ENCODE data around the gene PGGHG. TPM values are rescaled to one million over a fixed set of nuclear protein-coding genes. Genes with fewer than 3 reads are reported as not detected.

The PGGHG gene
- total RNA-seq, 2 donors from 2014 or later = 10.8 to 15.8 TPM

DNA sequence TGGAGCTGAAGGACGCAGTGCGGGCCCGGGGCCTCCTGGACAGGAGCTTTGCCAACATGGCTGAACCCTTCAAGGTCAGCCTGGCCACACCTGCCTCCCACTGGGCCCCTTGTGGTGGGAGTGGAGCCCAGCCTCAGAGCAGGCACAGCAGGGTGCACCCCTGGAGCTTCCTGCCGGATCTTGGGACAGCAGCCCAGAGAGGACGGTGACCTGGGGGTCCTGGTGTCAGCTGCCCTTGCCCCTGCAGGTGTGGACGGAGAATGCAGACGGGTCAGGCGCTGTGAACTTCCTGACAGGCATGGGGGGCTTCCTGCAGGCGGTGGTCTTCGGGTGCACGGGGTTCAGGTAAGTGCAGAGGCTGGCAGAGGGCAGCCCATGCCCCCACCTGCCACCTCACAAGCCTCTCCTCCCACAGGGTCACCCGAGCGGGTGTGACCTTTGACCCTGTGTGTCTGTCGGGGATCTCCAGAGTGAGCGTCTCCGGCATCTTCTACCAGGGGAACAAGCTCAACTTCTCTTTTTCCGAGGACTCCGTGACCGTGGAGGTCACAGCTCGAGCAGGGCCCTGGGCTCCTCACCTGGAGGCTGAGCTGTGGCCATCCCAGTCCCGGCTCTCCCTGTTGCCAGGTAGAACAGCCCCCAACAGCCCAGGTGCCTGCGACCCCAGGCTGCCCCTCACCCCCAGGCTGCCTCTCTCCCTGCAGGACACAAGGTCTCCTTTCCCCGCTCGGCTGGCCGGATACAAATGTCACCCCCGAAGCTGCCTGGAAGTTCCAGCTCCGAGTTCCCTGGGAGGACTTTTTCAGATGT lies 5.1 kb downstream of the PGGHG start:
- DNase-seq (peak; percentile 20), ATAC-seq (no peak)
- intact Hi-C loops (cut with DNase I) = loop anchor here in 1 of 2 donors (10.0 kb wide), 1 partner anchor 59 kb away; the partner anchor contains the start of genes PSMD13 and SIRT3

DNA sequence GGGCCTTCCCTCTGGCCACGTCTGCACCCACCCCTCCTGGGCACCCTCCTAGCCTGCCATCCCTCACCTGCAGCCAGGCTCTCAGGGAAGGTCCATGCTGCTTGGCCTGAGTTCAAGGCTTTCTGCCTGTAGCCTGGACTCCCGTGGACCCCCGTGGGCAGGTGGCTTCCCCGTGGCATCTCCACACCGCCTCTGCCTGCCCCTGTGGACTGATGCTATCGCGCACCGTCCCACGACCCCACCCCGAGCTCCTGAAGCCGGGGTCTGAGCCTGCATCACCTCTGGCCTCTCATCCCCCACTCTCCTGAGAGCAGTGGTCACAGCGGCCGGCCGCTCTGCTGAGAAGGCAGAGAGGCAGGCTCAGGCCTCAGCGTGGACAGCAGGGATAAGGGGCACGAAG lies 5.9 kb downstream of the PGGHG start:
- no peak for ATAC-seq
- intact Hi-C loops (cut with DNase I) = loop anchor here in 1 of 2 donors (10.0 kb wide), 1 partner anchor 60 kb away; the partner anchor contains the start of genes PSMD13 and SIRT3
- peak; percentile 19 for DNase-seq

DNA sequence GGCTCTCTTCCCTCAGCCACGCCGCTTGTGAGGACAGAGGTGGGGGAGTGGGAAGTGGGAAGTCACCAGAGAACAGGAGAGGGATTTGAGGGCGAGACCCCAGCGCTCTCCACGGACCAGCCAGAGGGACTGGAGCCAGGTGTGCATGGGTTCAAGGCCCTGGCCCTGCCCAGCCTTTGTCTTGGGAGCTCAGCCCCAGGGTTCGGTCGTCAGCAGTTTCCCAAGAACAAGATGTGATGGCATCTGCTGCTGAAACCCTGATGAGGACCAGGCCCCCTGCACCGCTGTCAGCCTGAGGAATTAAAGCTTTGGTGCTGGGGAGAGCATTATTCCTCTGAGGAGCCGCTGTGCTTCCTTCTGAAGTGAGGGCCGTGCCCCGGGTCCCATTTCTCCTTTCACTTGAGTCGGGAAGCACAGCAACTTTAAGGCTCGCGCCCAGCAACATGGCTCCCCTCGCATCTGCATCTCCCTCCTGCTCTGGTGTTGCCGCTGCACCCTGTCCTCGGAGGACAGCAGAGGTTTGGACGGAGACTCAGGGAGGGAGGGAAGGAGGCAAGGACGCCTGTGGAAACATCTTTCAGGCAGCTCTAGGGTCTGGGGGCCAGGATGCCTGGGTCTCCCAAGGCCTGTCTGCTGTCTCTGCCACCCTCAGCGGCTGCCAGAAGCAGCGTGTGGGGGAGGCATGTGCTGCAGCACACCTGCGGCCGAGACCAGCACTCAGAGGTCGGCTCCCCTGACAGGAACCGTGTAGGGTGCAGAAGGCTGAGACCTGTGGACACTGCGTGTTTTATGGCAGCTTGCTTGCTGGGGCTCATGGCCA lies 6.6 kb downstream of the PGGHG start:
- ATAC-seq (no peak), DNase-seq (peak; percentile 17)
- intact Hi-C loops (cut with DNase I) = loop anchor here in 1 of 2 donors (10.0 kb wide), 1 partner anchor 61 kb away; the partner anchor contains the start of genes PSMD13 and SIRT3

DNA sequence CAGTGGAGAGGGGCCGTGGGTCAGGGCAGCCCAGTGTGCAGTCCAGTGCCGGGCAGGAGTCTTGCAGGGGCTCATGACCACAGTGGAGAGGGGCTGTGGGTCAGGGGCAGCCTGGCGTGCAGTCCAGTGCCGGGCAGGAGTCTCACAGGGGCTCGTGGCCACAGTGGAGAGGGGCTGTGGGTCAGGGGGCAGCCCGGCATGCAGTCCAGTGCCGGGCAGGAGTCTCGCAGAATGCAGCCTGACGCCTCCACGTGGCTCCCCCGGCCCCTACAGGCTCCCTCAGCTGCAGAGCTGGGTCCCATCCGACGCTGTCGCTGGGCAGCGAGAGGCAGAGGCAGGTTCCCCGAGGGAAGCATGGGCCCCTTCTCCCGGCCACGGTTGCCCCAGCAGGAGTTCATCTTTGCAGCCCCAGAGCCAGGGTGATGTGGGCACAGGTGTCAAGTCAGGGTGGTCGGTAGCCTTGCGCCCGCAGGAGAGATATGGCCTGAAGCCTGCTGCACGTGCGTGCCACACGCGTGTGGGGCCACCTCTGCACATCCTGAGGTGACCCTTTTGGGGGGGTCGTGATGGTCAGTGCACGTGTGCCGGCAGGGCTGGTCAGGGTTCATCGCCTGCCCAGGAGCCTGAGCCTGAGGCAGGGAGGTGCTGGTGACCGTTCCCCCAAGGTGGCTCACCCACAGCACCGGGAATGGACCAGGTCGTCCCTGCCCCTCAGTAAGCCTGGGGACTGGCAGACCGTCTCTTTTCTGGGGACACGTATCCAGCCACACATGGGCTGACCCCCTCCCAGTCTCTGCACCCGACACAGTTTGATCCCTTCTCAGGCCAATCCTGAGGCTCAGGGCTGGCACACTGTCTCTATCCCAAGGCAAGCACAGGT lies 7.5 kb downstream of the PGGHG start:
- intact Hi-C loops (cut with DNase I) = loop anchor here in 1 of 2 donors (10.0 kb wide), 1 partner anchor 62 kb away; the partner anchor contains the start of genes PSMD13 and SIRT3
- DNase-seq = peak; percentile 23
- ATAC-seq = no peak

GRCh38 chr11:297051-297585 lies 8.2 kb downstream of the PGGHG start:
- intact Hi-C loops (cut with DNase I) = loop anchor here in 1 of 2 donors (10.0 kb wide), 1 partner anchor 62 kb away; the partner anchor contains the start of genes PSMD13 and SIRT3
- ATAC-seq = no peak

DNA sequence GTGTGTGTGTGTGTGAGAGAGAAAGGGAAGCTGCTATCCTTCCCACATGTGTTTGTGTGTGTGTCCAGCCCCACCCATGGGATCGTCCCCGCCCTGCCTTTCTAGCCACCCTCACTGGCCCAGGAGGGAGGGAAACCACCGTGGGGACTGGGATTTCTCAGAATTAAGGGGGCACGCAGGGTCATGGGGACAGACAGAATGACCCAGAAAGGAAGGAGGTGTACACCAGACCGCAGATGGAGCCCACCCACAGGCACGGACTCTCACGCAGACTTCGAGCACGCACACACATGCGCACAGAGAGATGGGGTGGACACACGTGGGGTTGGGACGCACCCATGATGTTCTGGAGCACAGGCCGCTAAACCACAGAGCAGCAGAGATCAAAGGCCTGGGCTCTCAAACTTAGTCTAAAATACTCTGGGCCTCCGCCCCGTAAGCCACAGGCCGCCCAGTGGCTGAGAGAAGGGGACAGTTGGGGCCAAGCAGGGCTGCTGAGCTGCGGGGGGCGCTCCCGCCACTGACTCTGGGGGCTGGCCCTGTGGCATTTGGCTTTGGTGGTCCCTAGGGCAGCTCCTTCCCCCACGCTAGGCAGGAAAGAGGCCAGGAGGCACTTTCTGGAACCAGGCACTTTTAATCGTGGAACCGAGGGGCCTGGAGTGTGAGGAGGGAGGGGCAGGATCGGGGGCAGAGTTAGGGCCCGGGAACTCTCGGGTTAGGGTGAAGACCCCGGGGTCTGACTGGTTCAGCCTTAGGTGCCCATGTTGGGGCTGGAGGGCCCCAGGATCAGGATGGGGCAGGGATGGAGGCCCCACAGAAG lies 8.9 kb downstream of the PGGHG start:
- intact Hi-C loops (cut with DNase I) = loop anchor here in 1 of 2 donors (10.0 kb wide), 1 partner anchor 63 kb away; the partner anchor contains the start of genes PSMD13 and SIRT3
- no peak for DNase-seq
- ATAC-seq = peak in 1 of 2 donors; percentile 9

More at GRCh38 chr11:297051-297585, 8.2 kb downstream of the PGGHG start:
- DNase-seq = peak; percentile 20

DNA sequence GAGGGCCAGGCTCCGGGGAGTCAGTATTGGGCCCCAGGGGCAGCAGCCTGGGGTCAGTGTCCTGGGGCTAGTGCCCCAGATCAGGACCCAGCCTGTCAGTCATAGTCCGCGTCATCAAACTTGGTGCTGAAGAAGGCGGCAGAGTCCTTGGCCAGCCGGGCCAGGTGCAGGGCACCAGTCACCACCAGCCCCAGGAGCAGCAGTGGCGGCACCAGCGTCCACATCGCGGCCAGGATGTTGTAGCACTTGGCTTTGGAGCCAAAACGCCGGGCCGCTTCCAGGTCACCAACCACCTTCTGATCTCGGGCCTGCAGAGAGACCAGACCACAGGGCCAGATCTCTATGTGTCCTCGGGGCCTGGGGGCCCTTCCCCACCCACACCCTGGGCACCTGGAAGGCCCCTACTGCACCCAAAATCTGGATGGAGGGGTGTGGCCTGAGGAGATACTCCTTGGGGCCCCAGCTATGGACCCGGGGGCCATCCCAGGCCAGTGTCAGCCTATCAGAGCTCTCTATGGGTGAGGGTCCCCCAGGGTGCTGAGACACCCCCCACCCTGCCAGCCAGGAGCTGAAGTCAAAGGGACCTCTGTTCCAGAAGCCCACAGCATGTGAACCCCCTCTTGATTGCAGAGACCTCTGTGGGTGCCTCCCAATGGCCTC lies 9.6 kb downstream of the PGGHG start:
- intact Hi-C loops (cut with DNase I) = loop anchor here in 1 of 2 donors (10.0 kb wide), 1 partner anchor 64 kb away; the partner anchor contains the start of genes PSMD13 and SIRT3

DNA sequence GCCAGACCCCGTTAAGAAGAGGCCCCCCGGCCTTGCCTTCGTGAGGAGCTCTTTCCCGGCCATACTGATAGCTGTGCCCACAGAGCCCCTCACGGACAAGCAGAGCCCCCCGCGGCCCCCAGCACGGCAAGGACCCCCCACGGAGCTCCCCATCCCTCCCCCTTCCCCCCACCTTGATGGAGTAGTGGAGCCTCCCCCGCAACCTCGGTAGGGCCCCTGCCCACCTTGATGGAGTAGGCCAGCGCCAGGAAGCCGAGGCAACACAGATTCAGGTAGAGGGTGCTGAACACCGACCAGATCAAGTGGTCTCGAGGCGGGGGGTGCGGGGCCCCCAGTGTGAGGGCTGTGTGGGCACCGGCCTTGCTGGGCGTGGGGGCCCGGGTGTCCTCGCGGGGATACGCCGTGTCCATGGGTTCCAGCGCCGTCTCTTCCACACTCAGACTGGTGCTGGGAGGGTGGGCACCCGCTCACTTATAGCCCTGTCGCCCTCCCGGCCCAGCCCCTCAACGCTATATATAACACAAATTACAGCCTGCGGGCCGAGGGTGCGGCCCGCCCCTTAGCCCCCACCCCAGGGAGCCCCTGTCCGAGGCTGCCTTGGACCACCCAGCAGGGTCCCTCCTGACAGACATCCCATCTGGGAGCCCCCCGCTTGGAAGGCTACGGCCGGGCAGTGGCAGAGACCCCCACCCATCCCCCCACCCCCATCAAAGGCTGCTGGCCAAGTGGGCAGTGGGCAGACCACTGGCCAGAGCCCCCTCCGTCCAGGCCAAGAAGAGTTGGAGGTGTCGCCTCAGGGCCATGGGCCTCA lies 10.4 kb downstream of the PGGHG start, which contains the start of gene IFITM5:
IFITM5 (minus strand) TSS at position 446 of the 811 bp plus-strand sequence; CDS start at position 410, 36 bp downstream.
- DNase-seq = peak; percentile 19
- intact Hi-C loops (cut with DNase I) = loop anchor here in 1 of 2 donors (10.0 kb wide), 1 partner anchor 64 kb away; the partner anchor contains the start of genes PSMD13 and SIRT3
- no peak for ATAC-seq

More for the DNA sequence above, 9.6 kb downstream of the PGGHG start:
- DNase-seq = peak; percentile 22
- ATAC-seq = peak in 1 of 2 donors; percentile 3

DNA sequence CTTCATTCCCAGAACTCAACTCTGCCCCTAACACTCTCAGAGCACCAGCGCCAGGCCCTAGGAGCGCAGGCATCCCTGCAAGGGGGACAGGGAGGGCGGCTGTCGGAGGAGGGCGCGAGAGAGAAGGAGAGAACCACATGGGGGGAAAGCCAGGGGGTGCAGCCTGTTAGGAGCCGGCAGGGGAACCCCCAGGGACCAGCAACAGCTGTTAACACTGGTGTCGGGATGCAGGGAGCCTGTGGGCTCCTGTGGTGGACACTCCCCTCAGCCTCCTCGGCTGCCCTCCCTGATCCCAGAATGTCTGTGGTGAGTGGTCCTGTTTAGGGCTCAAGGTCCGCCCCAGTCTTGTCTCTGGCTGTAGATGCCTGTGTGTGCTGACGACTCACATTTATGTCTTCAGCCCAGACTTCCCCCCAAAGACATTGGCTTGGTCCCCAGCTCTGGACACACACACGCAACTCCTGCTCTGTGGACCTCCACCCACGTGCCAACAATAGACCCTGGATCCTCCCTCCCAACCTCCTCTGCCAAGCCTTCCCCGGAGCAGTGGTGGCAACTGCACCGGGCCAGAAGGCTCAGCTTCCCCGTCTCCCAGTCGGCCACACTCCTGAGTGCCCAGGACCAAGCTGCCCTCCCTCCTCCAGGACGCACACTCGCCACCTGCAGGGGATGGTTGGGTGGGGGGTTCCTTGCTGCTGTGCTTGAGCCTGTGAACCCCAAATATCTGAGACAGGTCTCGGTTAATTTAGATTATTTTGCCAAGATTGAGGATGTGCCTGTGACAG lies 11.2 kb downstream of the PGGHG start:
- intact Hi-C loops (cut with DNase I) = loop anchor here (5.0 to 10.0 kb wide), 3 partner anchors 62 to 155 kb away; partner anchors contain the start of genes PSMD13 (in 1 of the 2), PTDSS2 (in 1 of the 2) and SIRT3 (in 1 of the 2)
- no peak for ATAC-seq
- peak; percentile 37 for DNase-seq

DNA sequence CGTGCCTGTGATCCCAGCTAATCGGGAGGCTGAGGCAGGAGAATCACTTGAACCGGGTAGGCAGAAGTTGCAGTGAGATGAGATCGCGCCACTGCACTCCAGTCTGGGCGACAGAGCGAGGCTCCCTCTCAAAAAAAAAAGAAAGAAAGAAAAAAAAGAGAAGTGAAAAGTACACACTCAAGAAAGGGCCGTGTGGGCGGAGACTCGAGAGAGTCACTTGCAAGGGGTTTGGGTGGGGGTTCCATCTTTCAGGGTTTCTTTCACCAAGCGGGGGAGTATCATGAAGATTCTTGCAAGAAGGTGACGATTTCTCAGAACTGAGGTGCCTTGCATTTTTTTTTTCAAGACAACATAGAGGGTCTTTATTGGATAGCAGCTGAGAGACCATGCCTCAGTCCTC lies 14.4 kb downstream of the PGGHG start:
- DNase-seq = no peak
- ATAC-seq = no peak
- intact Hi-C loops (cut with DNase I) = loop anchor here in 1 of 2 donors (5.0 to 10.0 kb wide), 2 partner anchors 59 to 151 kb away; partner anchors contain the start of gene PTDSS2

DNA sequence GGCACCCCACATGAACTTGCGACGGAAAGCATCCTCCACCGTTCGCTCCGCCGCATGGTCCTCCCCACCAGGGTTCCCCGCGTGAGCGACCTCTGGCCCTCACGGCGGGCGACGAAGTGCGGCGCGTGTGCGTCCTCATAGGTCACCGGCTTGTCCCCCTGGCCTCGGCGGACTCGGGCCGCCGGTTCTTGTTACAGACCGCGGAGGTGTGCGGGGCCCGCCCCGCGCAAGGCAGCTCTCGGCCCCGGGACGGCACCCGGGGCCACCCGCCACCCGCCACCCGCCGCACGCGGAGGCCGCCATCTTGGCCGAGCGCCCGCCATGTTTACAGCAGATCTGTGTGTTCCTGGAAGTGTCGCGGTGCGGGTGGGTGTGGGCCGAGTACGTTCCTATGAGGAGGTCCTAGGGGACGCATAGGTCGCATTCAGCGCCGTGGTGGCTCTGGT lies 15.2 kb downstream of the PGGHG start:
- no peak for ATAC-seq
- intact Hi-C loops (cut with DNase I) = loop anchor here in 1 of 2 donors (5.0 to 10.0 kb wide), 2 partner anchors 58 to 151 kb away; partner anchors contain the start of gene PTDSS2
- DNase-seq = no peak

DNA sequence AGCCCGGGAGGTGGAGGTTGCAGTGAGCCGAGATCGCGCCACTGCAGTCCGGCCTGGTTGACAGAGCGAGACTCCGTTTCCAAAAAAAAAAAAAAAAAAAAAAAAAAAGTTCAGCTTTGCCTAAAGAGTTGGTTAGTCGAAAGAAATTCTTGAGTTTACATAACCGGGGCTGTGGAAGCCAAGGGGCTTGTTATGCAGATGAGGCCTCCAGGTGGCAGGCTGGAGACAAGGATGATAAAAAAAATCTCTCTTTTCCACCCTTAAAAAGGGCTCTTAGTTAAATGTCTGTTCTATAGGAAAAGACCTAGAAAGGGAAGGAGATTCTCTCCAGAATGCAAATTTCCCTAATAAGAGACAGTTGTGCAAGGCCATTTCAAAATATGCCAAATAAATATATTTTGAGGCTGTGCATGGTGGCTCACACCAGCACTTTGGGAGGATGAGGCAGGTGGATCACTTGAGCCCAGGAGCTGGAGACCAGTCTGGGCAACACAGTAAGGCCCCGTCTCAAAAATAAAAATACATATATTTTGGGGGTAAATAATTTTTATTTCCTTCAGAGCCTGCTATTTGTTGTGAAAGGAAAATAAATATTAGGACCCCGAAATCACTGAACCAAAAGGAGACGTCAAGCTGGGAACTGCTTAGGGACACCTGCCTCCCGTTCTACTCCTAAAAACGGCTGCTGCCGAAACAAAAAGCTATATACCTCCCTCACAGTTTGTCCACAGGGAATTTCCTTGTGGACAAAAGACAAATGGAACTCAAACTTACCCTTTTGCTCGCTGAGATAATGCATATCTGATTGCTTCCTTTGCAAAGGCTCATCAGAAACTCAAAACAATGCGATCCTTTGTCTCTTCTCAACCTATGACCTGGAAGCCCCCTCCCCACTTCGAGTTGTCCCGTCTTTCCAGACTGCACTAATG lies 16.3 kb downstream of the PGGHG start:
- intact Hi-C loops (cut with DNase I) = loop anchor here (5.0 to 10.0 kb wide), 4 partner anchors 52 to 150 kb away; partner anchors contain the start of genes BET1L (in 1 of the 2), PTDSS2 (in 1 of the 2) and RIC8A (in 1 of the 2)
- DNase-seq (peak; percentile 76), ATAC-seq (peak; percentile 14 to 38)

DNA sequence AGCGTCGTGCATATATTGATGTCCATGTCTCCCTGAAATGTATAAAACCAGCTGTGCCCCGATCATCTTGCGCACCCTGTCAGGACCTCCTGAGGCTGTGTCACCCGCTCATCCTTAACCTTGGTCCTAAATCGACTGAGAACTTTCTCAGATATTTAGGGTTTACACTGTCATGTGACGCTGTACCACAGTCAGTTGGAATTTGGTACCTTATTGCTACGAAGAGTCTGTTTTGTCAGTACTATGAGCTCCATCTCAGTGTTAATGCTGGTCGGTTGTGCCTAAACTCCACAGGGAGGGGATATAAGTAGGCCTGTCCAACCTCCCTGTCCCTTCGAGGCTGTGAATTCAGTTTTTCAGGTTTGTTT lies 16.9 kb downstream of the PGGHG start:
- intact Hi-C loops (cut with DNase I) = loop anchor here (5.0 to 10.0 kb wide), 3 partner anchors 51 to 149 kb away; partner anchors contain the start of genes BET1L (in 1 of the 2), PTDSS2 (in 1 of the 2) and RIC8A (in 1 of the 2)
- no peak for DNase-seq
- no peak for ATAC-seq
